GM12864 (cell line): ENCODE measurements around the gene API5.
A peak's percentile ranks its signal among the peaks of the same experiment; 100 is the strongest.

Experiments used
- DNase-seq: peaks from one replicate; pipeline ENCODE4 v3.0.0-alpha.2; 2011; ENCODE audit warnings: low read depth
- H3K4me3 ChIP-seq: 2 replicates; pipeline ENCODE4 v1.5.1; 2011; ENCODE audit warnings: mild to moderate bottlenecking, low read depth, low read length, control low read depth
- TF ChIP-seq, protein P1 (sequence below): IDR thresholded peaks from 2 replicates; pipeline ENCODE4 v1.5.1; 2011; ENCODE audit warnings: low read depth, mild to moderate bottlenecking, moderate library complexity, low read length, control low read depth, inconsistent platforms; ENCODE audit errors: missing control alignments

Gene API5

DNA sequence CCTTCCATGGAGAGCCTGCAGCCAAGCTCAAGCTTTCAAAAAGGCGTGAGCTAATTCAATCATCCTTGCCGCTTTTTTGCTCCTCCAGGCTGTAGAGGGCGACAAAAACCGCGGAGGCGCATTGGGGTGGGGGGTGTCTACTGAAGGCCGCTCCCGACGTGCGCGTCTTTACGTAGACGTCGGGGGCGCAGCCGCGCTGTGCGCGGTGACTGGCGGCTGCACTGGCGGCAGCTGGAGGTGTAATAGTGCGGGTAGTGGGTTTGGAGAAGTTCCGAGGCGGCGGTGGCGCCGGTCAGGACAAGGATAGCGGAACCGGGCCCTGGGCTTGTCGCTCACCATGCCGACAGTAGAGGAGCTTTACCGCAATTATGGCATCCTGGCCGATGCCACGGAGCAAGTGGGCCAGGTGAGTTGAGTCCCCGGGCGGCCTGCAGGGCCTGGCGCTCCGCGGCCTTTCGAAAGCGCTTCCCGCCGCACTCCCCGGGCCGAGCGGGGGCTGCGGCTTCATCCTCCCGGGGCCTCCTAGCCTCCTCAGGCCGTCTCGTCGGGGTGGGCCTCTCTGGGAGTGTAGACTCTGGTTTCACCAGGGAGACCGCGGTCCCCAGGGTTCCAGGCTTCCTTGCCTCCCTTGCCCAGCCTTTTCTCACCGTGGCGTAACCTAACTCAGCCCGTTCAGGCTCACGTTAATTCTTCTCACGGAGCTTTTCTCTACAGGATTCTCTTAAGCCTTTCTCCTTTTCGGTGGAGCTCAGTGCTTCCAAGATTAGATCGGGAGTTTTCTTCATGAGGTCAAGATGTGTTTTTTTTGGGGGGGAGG is at the start of gene API5:
Gene API5, plus strand, starts transcription at position 206 of the 817 bp plus-strand sequence. Its CDS starts 132 bp downstream, at position 338.
- peak; percentile 84 for DNase-seq
- TF ChIP-seq, protein P1, sequence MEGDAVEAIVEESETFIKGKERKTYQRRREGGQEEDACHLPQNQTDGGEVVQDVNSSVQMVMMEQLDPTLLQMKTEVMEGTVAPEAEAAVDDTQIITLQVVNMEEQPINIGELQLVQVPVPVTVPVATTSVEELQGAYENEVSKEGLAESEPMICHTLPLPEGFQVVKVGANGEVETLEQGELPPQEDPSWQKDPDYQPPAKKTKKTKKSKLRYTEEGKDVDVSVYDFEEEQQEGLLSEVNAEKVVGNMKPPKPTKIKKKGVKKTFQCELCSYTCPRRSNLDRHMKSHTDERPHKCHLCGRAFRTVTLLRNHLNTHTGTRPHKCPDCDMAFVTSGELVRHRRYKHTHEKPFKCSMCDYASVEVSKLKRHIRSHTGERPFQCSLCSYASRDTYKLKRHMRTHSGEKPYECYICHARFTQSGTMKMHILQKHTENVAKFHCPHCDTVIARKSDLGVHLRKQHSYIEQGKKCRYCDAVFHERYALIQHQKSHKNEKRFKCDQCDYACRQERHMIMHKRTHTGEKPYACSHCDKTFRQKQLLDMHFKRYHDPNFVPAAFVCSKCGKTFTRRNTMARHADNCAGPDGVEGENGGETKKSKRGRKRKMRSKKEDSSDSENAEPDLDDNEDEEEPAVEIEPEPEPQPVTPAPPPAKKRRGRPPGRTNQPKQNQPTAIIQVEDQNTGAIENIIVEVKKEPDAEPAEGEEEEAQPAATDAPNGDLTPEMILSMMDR = peak; percentile 74
- peak within 1 kb of the TSS; percentile 93 for H3K4me3 ChIP-seq

GRCh38 chr11:43267856-43268580 is 43.8 kb upstream of the API5 start:
- TF ChIP-seq, protein P1 = no peak
- no peak for DNase-seq
- H3K4me3 ChIP-seq = no peak overlapping the region

- H3K4me3 ChIP-seq = no peak overlapping the region
- no peak for DNase-seq
- TF ChIP-seq, protein P1 = no peak
Measured at GRCh38 chr11:43268786-43269185, 43.0 kb upstream of the API5 start.

- DNase-seq = no peak
- H3K4me3 ChIP-seq = no peak overlapping the region
- TF ChIP-seq, protein P1 = no peak
Measured at GRCh38 chr11:43269254-43269918, 42.4 kb upstream of the API5 start.

GRCh38 chr11:43270468-43270867 is 41.3 kb upstream of the API5 start:
- TF ChIP-seq, protein P1 = no peak
- no peak overlapping the region for H3K4me3 ChIP-seq
- DNase-seq = no peak

GRCh38 chr11:43278193-43278956 is 33.4 kb upstream of the API5 start:
- no peak overlapping the region for H3K4me3 ChIP-seq
- no peak for DNase-seq
- TF ChIP-seq, protein P1 = peak; percentile 30
